AG04450 (cell line): ENCODE measurements around the gene EXOSC2. TPM values are rescaled to one million over a fixed set of nuclear protein-coding genes. Genes with fewer than 3 reads are reported as not detected.

Source experiments
- CTCF ChIA-PET: fragments of 300-600, 350-600 bp; formaldehyde crosslinking; extraction: SDS; loops from one replicate; lab custom pipeline; 2022; ENCODE audit warnings: antibody characterized with exemption, inconsistent platforms; lab: Charles Lee
- POLR2A ChIA-PET: fragments of 350-600 bp; formaldehyde crosslinking; extraction: SDS; loops from one replicate; lab custom pipeline; 2021; ENCODE audit warnings: antibody characterized with exemption, inconsistent platforms; lab: Yijun Ruan, JAX
- DNase-seq: peaks from one replicate; pipeline ENCODE4 v3.0.0-alpha.2; 2011; ENCODE audit warnings: low read depth, low spot score
- H3K27ac ChIP-seq: one replicate; pipeline ENCODE4 v1.5.1; 2012; ENCODE audit warnings: low read depth, low read length, control low read depth
- H3K27me3 ChIP-seq: one replicate; pipeline ENCODE4 v1.6.0; 2012; ENCODE audit warnings: low read length; ENCODE audit not compliant: control insufficient read depth, insufficient read depth
- H3K4me3 ChIP-seq: 2 replicates; pipeline ENCODE4 v1.5.1; 2011; ENCODE audit warnings: mild to moderate bottlenecking, low read depth, low read length, control low read depth
- H3K9me3 ChIP-seq: 2 replicates; pipeline ENCODE4 v1.5.1; 2012; ENCODE audit warnings: low read length; ENCODE audit not compliant: control insufficient read depth, insufficient read depth
- polyA plus RNA-seq: library from polyadenylated mRNA; depleted of rRNA; stranded (reverse); fragments of >200 nt; gene quantifications from 2 replicates; pipeline ENCODE4 v1.2.3, GENCODE V29; 2011
- TF ChIP-seq, protein P1 (sequence below): IDR thresholded peaks from 2 replicates; pipeline ENCODE4 v1.5.1; 2011; ENCODE audit warnings: low read depth, low read length, control low read depth, inconsistent platforms

Gene EXOSC2
- polyA plus RNA-seq, 1 experiment: 29.5 TPM

DNA sequence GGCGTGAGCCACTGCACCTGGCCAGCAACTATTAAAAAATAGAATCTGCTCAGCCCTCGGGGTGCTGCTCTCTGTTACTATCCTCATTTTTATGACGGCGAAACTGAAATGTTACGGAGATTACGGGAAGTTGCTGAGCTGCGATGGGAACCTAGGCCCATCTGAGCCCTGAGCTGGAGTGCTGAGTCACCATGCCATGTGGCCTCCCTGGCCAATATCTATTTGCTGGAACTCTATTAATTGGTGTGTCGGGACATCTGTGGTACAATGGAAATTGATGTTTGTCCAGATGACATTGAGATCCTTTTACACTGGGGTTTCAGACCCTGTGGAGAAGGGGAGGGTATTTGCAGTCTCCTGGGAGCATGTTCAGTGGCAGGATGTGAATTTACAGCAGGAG is 21.1 kb upstream of the EXOSC2 start:
- DNase-seq: no peak
- ChIA-PET CTCF (interaction anchor here (1.5 kb wide), 1 partner anchor 10 kb away, joined by 5 read pairs; no protein-coding TSS in a partner anchor), POLR2A (no interaction called here)
- Histone ChIP-seq H3K27ac (peak overlapping the region; percentile 11), H3K9me3 (no peaks in the 10 kb centered on the region), H3K27me3 (peaks cover 26% of the 10 kb centered on the region), H3K4me3 (no peak overlapping the region)
- TF ChIP-seq, protein P1, sequence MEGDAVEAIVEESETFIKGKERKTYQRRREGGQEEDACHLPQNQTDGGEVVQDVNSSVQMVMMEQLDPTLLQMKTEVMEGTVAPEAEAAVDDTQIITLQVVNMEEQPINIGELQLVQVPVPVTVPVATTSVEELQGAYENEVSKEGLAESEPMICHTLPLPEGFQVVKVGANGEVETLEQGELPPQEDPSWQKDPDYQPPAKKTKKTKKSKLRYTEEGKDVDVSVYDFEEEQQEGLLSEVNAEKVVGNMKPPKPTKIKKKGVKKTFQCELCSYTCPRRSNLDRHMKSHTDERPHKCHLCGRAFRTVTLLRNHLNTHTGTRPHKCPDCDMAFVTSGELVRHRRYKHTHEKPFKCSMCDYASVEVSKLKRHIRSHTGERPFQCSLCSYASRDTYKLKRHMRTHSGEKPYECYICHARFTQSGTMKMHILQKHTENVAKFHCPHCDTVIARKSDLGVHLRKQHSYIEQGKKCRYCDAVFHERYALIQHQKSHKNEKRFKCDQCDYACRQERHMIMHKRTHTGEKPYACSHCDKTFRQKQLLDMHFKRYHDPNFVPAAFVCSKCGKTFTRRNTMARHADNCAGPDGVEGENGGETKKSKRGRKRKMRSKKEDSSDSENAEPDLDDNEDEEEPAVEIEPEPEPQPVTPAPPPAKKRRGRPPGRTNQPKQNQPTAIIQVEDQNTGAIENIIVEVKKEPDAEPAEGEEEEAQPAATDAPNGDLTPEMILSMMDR: no peak

DNA sequence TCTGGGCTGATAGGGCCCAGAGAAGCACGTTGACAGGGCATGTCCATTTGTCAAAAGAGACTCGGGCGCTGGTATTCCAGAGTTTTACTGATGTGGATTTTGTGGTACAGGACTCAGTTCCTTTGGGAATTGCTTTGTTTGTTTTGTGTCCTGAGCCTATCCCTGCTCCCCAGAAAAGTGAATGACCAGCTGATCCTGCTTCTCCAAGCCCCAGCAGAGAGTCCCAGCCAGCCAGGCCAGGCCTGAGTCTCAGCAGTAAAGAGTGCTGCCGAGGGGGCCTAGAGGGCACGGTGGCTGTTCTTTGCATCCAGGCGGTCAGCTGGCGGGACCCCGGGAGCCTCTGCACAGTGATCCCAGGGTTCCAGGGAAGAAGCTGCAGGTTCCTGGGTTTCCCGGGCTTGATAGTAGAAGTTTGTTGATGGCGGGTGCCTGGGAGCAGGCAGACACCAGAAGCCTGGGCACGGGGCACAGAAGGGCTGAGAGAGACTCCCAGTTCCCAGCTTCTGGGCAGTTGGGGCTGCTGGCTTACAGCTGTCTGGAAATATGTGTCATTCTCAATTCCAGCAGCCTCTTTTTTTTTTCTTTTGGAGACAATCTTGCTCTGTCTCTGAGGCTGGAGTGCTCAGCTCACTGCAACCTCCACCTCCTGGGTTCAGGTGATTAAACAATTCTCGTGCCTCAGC is 20.5 kb upstream of the EXOSC2 start:
- Histone ChIP-seq H3K27ac (no peak overlapping the region), H3K27me3 (peaks cover 26% of the 10 kb centered on the region), H3K4me3 (no peak overlapping the region), H3K9me3 (no peaks in the 10 kb centered on the region)
- no peak for DNase-seq
- TF ChIP-seq, protein P1: no peak
- ChIA-PET CTCF (interaction anchor here (0.9 to 1.5 kb wide), 2 partner anchors 9 to 28 kb away, joined by 3 to 5 read pairs; no protein-coding TSS in a partner anchor), POLR2A (no interaction called here)

DNA sequence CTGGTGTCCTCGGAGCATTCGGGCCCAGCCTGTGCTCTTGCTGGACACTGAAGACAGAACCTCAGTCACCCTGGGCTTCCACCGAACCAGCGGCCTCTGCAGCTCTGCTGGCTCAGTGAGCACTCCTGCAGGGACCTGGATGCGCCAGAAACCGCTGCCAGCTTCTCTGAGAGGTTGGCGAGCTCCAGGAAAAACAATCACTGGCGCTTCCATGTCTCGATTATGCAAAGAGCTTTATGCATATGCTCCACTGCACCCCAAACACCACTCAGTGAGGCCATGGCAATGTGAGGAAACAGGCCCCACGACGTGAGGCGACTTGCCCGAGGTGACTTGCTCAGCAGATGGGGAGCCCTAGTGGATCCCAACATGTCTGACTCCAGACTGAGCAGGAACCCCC is 18.2 kb upstream of the EXOSC2 start:
- no peak overlapping the region for H3K27ac ChIP-seq
- ChIA-PET CTCF (no interaction called here), POLR2A (no interaction called here)
- TF ChIP-seq, protein P1: no peak
- H3K27me3 ChIP-seq: peaks cover 25% of the 10 kb centered on the region
- no peak for DNase-seq
- H3K4me3 ChIP-seq: no peak overlapping the region
- no peaks in the 10 kb centered on the region for H3K9me3 ChIP-seq

DNA sequence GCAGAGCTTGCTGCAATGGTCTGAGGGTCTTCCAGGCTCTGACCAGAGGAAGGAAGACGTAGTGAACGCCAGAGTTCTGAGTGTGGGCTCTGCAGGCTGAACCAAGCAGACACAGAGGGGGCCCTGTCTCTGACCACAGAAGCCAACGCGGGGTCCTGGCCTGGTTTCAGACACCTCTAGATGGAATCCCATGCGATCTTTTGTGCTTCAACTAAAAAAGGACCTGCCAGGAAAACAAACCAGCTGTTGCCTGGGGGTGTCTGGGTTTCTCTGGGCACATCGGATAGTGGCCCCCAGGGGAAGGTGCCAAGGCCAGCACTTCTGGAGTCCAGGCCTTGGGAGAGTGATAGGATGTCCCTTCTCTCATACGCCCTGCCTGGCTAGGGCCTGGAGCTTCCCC is 16.3 kb upstream of the EXOSC2 start:
- no peak overlapping the region for H3K4me3 ChIP-seq
- POLR2A ChIA-PET: no interaction called here
- TF ChIP-seq, protein P1: no peak
- peaks cover 28% of the 10 kb centered on the region for H3K27me3 ChIP-seq
- CTCF ChIA-PET: interaction anchor here (0.6 kb wide), 1 partner anchor 160 kb away, joined by 3 read pairs; no protein-coding TSS in a partner anchor
- no peak overlapping the region for H3K27ac ChIP-seq
- no peaks in the 10 kb centered on the region for H3K9me3 ChIP-seq
- no peak for DNase-seq
